ENCODE results near the gene CELF6.

GRCh38 chr15:72248514-72248913 lies 71.4 kb downstream of the CELF6 start:
- TF ChIP-seq CTCF (conservative IDR thresholded peaks at IDR 0.05): no peak
- TF ChIP-seq EZH2 (IDR thresholded peaks at IDR 0.05; ENCODE audit: low read depth): no peak

Data from PC-9 (cell line).